GM12878 (cell line): ENCODE measurements around the gene OXCT2. TPM values are rescaled to one million over a fixed set of nuclear protein-coding genes. Genes with fewer than 3 reads are reported as not detected.

ENCODE experiments used
- ATAC-seq: fragments of 200-7000 bp; cut with Tn5 transposase; 3 replicates; pipeline ENCODE4 v1.9.1; 2020; ENCODE audit warnings: mild to moderate bottlenecking, moderate library complexity
- BruUV-seq: library from RNA; stranded (reverse); fragments of 400-500 nt; replicated peaks from 2 replicates; lab custom pipeline; 2021; lab: Mats Ljungman, UMichigan
- CTCF ChIA-PET: fragments of 300-600 bp; sonication (Branson Sonifier 250); formaldehyde crosslinking; extraction: SDS; loops from one replicate; lab custom pipeline; 2021; ENCODE audit warnings: inconsistent platforms; lab: Yijun Ruan, JAX
- POLR2A ChIA-PET: fragments of 350-600 bp; formaldehyde crosslinking; extraction: SDS; loops from one replicate; lab custom pipeline; 2021; ENCODE audit warnings: inconsistent platforms; lab: Charles Lee
- RAD21 ChIA-PET: fragments of 300-600 bp; sonication (Branson Sonifier 250); formaldehyde crosslinking; loops from one replicate; lab custom pipeline; 2023; ENCODE audit warnings: antibody characterized with exemption; ENCODE audit not compliant: unreplicated experiment; lab: Charles Lee
- SMC1A ChIA-PET: fragments of 300-600 bp; sonication (Branson Sonifier 250); formaldehyde crosslinking; loops from one replicate; lab custom pipeline; 2023; ENCODE audit not compliant: unreplicated experiment, uncharacterized antibody; lab: Charles Lee
- DNase-seq: peaks from one replicate; pipeline ENCODE4 v3.0.0-alpha.2; 2011; ENCODE audit warnings: low read depth, low spot score
- FAIRE-seq: peaks from 3 replicates; lab custom pipeline; 2011; peaks lifted over from hg19 to GRCh38; lab: Jason Lieb, UNC
- H2AFZ ChIP-seq: 2 replicates; pipeline ENCODE4 v1.6.0; 2011; ENCODE audit warnings: low read depth, low read length, control low read depth; ENCODE audit not compliant: control insufficient read depth
- H3K27ac ChIP-seq: 2 replicates; pipeline ENCODE4 v1.5.1; 2011; ENCODE audit warnings: control low read depth; ENCODE audit not compliant: control insufficient read depth, insufficient read depth
- H3K27me3 ChIP-seq, 2 experiments: replicated peaks in 1 of 2; 2 replicates each; pipeline versions ENCODE4 v1.6.0 to v1.6.1; 2011; ENCODE audit warnings: low read length in 1 of 2; ENCODE audit not compliant: control insufficient read depth in 2 of 2, insufficient read depth in 2 of 2
- H3K36me3 ChIP-seq, 2 experiments: 2 replicates each; pipeline ENCODE4 v1.5.1; 2011; ENCODE audit warnings: low read length in 1 of 2; ENCODE audit not compliant: control insufficient read depth in 2 of 2, insufficient read depth in 2 of 2
- H3K4me1 ChIP-seq: 2 replicates; pipeline ENCODE4 v1.6.1; 2011; ENCODE audit warnings: mild to moderate bottlenecking, low read length, moderate library complexity, mixed read lengths; ENCODE audit not compliant: control insufficient read depth, insufficient read depth
- H3K4me2 ChIP-seq: 2 replicates; pipeline ENCODE4 v1.6.0; 2011; ENCODE audit warnings: control low read depth; ENCODE audit not compliant: control insufficient read depth, insufficient read depth
- H3K4me3 ChIP-seq: fragments of 200-600 bp; sonication (generic); 2 replicates; pipeline ENCODE4 v1.5.1; 2016
- H3K79me2 ChIP-seq: 2 replicates; pipeline ENCODE4 v1.6.0; 2011; ENCODE audit warnings: low read length; ENCODE audit not compliant: control insufficient read depth, insufficient read depth
- H3K9ac ChIP-seq: 2 replicates; pipeline ENCODE4 v1.8.0; 2011; ENCODE audit warnings: low read length, control low read depth, mixed read lengths; ENCODE audit not compliant: control insufficient read depth, insufficient read depth
- H3K9me3 ChIP-seq: replicated peaks from 3 replicates; pipeline ENCODE4 v1.5.1; 2011; ENCODE audit warnings: mild to moderate bottlenecking, low read length; ENCODE audit not compliant: control insufficient read depth, insufficient read depth
- H4K20me1 ChIP-seq: 2 replicates; pipeline ENCODE4 v1.6.0; 2011; ENCODE audit not compliant: control insufficient read depth, insufficient read depth
- BHLHE40 ChIP-seq, 2 experiments: fragments of 450-650 bp in 1 of 2; IDR thresholded peaks; 2 replicates each; pipeline ENCODE4 v1.6.1; 2011 to 2017; ENCODE audit warnings: low read depth in 2 of 2, borderline replicate concordance in 1 of 2, improper control_type of control experiment in 1 of 2, low read length in 1 of 2, mild to moderate bottlenecking in 1 of 2
- BMI1 ChIP-seq: fragments of 450-650 bp; IDR thresholded peaks from 2 replicates; pipeline ENCODE4 v1.6.1; 2016; ENCODE audit warnings: mild to moderate bottlenecking, moderate library complexity, borderline replicate concordance
- TCF3 ChIP-seq: IDR thresholded peaks from 2 replicates; pipeline ENCODE4 v1.6.1; 2012; ENCODE audit warnings: low read depth, mild to moderate bottlenecking, low read length, borderline replicate concordance; ENCODE audit not compliant: insufficient read depth
- WGBS: methylation state at CpG from one replicate; pipeline ENCODE4 v1.1.6; 2016; ENCODE audit warnings: low lambda C conversion rate; ENCODE audit not compliant: insufficient replicate concordance, insufficient coverage; ENCODE audit errors: missing lambda C conversion rate; 5-methylcytosine and 5-hydroxymethylcytosine counted together
- in situ Hi-C: fragments of 300-500 bp; cut with MboI; formaldehyde crosslinking; loops from 9 replicates; pipeline ENCODE4 v1.14.3; 2018; ENCODE audit warnings: mixed read lengths
- intact Hi-C: fragments of 100-400 bp; cut with micrococcal nuclease; formaldehyde crosslinking; loops from one replicate; pipeline ENCODE4 v1.14.2; 2022; ENCODE audit not compliant: unreplicated experiment
- polyA plus RNA-seq, 11 experiments: library from polyadenylated mRNA; depleted of rRNA in 4 of 11; unstranded in 6 of 11; stranded (reverse) in 5 of 11; fragments of >200 nt; fragmentation: Nextera tagmentation in 4 of 11; fragmentation: Illumina TruSeq in 1 of 11; extraction: Ambion mirVana in 4 of 11; extraction: Trizol in 1 of 11; gene quantifications; 1 replicate in 1 of 11; 2 replicates in 10 of 11; pipeline versions ENCODE4 v1.2.1 to v1.2.3, GENCODE V29; 2011 to 2016; ENCODE audit warnings: inconsistent platforms in 2 of 11, missing spikeins in 2 of 11, low read depth in 1 of 11
- total RNA-seq, 4 experiments: library from RNA; depleted of rRNA in 3 of 4; stranded (reverse); fragments of >200 nt in 3 of 4; fragmentation: Illumina TruSeq in 1 of 4; extraction: Trizol in 1 of 4; gene quantifications; 2 replicates each; pipeline versions ENCODE4 v1.2.1 to v1.2.3, GENCODE V29; 2013 to 2021
- TF ChIP-seq, protein P1 (sequence below): IDR thresholded peaks from 2 replicates; pipeline ENCODE4 v1.6.1; 2012; ENCODE audit warnings: improper control_type of control experiment, low read depth, low read length; ENCODE audit not compliant: insufficient replicate concordance

The OXCT2 gene
- total and polyA plus RNA-seq, 10 of the 15 experiments (the other 5 are each of a cell fraction or from before 2014, with no cell fraction given), result 0.06 to 1.9 (median 0.59) TPM

- TF ChIP-seq, protein P1, sequence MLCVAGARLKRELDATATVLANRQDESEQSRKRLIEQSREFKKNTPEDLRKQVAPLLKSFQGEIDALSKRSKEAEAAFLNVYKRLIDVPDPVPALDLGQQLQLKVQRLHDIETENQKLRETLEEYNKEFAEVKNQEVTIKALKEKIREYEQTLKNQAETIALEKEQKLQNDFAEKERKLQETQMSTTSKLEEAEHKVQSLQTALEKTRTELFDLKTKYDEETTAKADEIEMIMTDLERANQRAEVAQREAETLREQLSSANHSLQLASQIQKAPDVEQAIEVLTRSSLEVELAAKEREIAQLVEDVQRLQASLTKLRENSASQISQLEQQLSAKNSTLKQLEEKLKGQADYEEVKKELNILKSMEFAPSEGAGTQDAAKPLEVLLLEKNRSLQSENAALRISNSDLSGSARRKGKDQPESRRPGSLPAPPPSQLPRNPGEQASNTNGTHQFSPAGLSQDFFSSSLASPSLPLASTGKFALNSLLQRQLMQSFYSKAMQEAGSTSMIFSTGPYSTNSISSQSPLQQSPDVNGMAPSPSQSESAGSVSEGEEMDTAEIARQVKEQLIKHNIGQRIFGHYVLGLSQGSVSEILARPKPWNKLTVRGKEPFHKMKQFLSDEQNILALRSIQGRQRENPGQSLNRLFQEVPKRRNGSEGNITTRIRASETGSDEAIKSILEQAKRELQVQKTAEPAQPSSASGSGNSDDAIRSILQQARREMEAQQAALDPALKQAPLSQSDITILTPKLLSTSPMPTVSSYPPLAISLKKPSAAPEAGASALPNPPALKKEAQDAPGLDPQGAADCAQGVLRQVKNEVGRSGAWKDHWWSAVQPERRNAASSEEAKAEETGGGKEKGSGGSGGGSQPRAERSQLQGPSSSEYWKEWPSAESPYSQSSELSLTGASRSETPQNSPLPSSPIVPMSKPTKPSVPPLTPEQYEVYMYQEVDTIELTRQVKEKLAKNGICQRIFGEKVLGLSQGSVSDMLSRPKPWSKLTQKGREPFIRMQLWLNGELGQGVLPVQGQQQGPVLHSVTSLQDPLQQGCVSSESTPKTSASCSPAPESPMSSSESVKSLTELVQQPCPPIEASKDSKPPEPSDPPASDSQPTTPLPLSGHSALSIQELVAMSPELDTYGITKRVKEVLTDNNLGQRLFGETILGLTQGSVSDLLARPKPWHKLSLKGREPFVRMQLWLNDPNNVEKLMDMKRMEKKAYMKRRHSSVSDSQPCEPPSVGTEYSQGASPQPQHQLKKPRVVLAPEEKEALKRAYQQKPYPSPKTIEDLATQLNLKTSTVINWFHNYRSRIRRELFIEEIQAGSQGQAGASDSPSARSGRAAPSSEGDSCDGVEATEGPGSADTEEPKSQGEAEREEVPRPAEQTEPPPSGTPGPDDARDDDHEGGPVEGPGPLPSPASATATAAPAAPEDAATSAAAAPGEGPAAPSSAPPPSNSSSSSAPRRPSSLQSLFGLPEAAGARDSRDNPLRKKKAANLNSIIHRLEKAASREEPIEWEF, result no peak
- no peak for TF ChIP-seq BHLHE40 (IDR thresholded peaks at IDR 0.05; ENCODE audit: borderline replicate concordance in 1 of 2, low read depth in 2 of 2, low read length in 1 of 2)
- no peak for TF ChIP-seq BMI1
- TF ChIP-seq, all 136 proteins: peak for 0
These were observed 13.6 kb downstream of the OXCT2 start (continued) for GRCh38 chr1:39757501-39757900.

DNA sequence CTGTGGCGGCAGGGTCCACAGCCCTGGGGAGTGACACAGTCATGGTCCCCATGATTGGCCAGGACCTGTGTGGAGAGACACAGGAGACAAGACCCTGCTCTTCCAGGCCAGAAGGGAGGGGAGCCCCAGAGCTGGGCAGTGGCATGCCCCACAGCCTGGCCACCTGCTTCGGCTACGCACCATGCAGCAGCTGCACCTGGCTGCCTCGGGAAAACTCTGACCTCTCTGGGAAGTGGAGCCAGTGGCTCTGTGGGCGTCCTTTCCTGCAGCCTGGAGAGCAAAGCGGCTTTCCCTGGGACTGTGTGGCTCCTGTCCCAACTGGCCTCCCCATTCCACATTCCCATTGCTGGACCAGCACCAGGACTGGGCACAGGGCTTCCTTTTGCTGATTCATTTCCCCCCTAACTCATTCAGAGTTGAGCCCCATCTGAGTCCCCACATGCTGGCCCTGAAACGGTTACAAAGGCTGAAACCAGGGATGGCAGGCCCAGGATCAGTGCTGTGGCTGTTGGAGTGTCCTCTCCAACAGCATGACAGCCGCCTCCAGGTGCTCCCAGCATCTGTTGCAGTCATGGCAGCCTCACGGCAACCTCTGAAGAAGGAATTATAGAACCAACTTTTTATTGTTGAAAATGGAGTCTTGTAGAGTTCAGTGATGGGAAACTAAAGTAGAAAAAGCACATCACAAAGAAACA, 15.0 kb downstream of the OXCT2 start:
- no peak for DNase-seq
- no peak for FAIRE-seq
- in situ Hi-C loops, result no loop called here
- Histone ChIP-seq H3K4me1 (no peaks in the 10 kb centered on the region), H3K27ac (no peak overlapping the region), H3K27me3 (no peaks in the 10 kb centered on the region), H3K9me3 (no peaks in the 10 kb centered on the region), H3K79me2 (no peaks in the 10 kb centered on the region)
- SMC1A ChIA-PET, result no interaction called here
- ATAC-seq, result no peak
- TF ChIP-seq TCF3, result no peak
- TF ChIP-seq, all 136 proteins: peak for 0
- Histone ChIP-seq H3K9ac (no peak overlapping the region), H3K36me3 (peaks cover 20 to 33% of the 10 kb centered on the region in 2 experiments; a peak in 3 of 4 replicates), H2AFZ (no peak overlapping the region), H4K20me1 (no peaks in the 10 kb centered on the region), H3K4me3 (no peak overlapping the region), H3K4me2 (no peak overlapping the region)
- no TSS peak for BruUV-seq
- ChIA-PET RAD21 (no interaction called here), CTCF (interaction anchor here (1.2 kb wide), 1 partner anchor 44 kb away, joined by 3 read pairs; no protein-coding TSS in a partner anchor), POLR2A (no interaction called here)
- intact Hi-C loops, result no loop called here
- WGBS, result 92% methylated on average over 9 of the region's 9 CpGs
